Right ventricle myocardium superior (tissue), 1 donor: Measurements from ENCODE around the gene PLXNA4. TPM values are rescaled to one million over a fixed set of nuclear protein-coding genes. Genes with fewer than 3 reads are reported as not detected.

ENCODE experiments used
- ATAC-seq: fragments of 200-7000 bp; cut with Tn5 transposase; one replicate; pipeline ENCODE4 v1.9.1; 2020; ENCODE audit warnings: mild to moderate bottlenecking; ENCODE audit not compliant: poor library complexity
- DNase-seq: peaks from one replicate; pipeline ENCODE4 v3.0.0-alpha.2; 2020
- intact Hi-C: fragments of 100-400 bp; cut with DNase I; formaldehyde crosslinking; loops from one replicate; pipeline ENCODE4 v1.11.2; 2022
- total RNA-seq: library from RNA; stranded (reverse); fragmentation: NEBNext Ultra II Directional; extraction: Animal tissue kit (Norgen Biotek cat#: 25700); gene quantifications from one replicate; pipeline ENCODE4 v1.2.1, GENCODE V29; 2021
- donor health status: DM: no; HTN: yes; CAD: no; lungs with severe emphysema.

PLXNA4 gene
- total RNA-seq, 1 donor from 2014 or later = 17.3 TPM

GRCh38 chr7:132548489-132549078, 27.7 kb downstream of the PLXNA4 start:
- no peak for ATAC-seq
- no peak for DNase-seq
- intact Hi-C loops = no loop called here

- intact Hi-C loops = no loop called here
- DNase-seq (no peak), ATAC-seq (no peak)
These were observed 28.4 kb downstream of the PLXNA4 start for GRCh38 chr7:132547821-132548220.

DNA sequence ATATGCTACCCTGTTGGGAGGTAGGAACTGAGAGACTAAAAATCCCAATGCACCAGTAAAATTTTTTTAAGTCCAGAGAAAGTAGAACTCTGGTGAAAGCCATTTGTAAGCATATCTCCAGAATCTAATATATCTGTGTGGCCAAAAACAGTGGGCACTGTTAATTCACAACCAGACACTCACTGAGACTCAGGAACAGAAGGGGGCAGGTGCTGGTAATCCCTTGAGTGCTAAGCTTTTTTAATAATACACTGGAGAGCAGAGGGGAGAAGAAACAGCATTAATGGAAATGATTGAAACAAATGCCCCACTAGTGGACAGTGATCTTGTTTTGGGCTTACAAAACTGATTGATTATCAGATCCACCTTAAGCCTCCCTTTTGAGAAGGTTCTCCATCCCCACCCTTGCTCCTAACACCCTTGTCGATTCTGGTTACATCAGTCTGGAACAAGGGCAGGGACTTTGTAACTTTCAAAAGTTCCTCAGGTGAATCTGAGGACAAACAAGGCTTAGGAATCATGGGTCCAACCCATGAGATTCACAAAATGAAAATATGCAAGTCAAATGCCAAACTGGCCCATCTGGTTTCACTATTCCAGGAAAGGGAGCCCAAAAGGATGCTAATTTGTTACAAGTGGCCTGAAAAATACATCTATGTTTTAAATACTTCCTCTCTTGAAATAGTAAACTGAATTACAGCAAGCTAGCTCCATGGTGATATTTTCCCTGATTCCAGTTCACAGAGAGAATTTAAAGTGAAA, 29.7 kb downstream of the PLXNA4 start:
- ATAC-seq = no peak
- no peak for DNase-seq
- intact Hi-C loops = no loop called here

- ATAC-seq (no peak), DNase-seq (no peak)
- intact Hi-C loops = no loop called here
These were observed 30.5 kb downstream of the PLXNA4 start for GRCh38 chr7:132545756-132546155.

- intact Hi-C loops = no loop called here
- no peak for ATAC-seq
- DNase-seq = no peak
These were observed 31.3 kb downstream of the PLXNA4 start for GRCh38 chr7:132544999-132545398.

GRCh38 chr7:132544025-132544424, 32.2 kb downstream of the PLXNA4 start:
- no peak for ATAC-seq
- DNase-seq = no peak
- intact Hi-C loops = no loop called here

GRCh38 chr7:132542895-132543294, 33.4 kb downstream of the PLXNA4 start:
- intact Hi-C loops = no loop called here
- ATAC-seq (no peak), DNase-seq (no peak)

- intact Hi-C loops = no loop called here
- ATAC-seq (no peak), DNase-seq (no peak)
These were observed 34.6 kb downstream of the PLXNA4 start for GRCh38 chr7:132541656-132542055.

DNA sequence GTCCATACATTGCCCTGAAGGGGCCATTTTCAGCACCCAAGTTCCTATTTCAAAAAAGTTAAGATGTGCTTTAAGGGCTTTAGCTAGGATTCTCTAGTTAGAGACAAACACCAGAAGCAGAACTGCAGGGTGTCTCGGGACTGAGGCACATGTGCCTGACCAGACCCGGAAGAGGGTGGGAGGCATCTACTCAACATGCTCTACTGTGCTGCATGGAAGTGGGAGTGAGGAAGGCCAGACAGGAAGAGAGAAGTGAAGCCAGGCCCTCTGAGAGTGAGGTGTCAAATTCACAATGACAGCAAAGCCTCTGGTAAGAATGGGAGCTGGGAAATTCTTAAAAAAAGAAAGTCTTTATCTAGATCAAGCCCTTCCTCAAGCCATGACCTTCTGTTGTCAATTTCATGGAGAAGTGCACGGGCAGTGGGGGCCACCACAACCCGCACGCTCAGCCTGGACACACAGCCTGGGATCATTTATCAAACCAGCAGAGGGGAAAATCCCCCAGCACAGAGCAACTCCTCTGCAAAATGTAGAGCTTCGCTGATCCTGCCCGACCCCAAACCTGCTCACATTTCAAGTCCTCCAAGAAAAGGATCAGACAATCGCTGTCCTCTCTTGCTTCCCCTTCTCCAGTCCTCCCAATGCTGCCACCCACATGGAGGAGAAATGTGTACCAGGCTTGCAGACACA, 38.7 kb downstream of the PLXNA4 start:
- DNase-seq (no peak), ATAC-seq (peak; percentile 48)
- intact Hi-C loops = no loop called here

- intact Hi-C loops = no loop called here
- DNase-seq (no peak), ATAC-seq (peak; percentile 48)
These were observed 39.4 kb downstream of the PLXNA4 start for GRCh38 chr7:132536654-132537395.

DNA sequence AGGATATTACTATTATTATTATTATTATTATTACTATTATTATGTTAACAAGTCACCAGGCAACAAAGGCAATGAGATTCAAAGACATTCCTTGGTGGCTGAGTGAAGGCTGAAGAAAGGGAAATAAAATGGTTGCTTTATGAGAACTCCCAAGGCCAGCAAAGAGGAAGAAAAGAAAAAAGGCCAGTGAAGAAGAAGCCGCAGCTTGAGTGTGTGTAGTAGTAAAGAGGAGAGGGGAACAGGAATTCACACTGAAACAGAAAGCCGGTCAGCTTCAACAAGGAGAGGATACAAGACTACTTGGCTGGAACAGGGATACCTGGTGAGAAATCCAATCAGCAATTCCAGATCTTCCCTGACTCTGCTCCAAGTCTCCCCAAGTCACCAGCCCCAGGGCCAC, 42.4 kb downstream of the PLXNA4 start:
- ATAC-seq (no peak), DNase-seq (no peak)
- intact Hi-C loops = no loop called here

DNA sequence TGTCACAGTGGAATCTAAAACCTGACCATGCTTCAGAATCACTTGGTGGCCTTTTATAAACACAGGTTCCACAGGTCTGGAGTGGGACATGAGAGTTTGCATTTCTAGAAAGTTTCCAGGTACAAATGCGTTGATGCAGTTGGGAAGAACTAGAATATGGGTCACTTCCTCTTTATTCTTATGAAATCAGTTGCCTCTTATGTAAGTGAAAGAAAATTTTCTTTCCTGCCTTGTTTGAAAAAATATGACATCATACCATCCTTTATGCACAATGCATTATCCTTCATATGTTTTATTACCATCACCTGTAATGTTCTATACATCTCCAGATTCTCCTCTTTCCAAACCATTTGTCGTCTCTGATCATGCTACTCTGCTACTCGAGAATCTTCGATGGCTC, 44.0 kb downstream of the PLXNA4 start:
- ATAC-seq = no peak
- no peak for DNase-seq
- intact Hi-C loops = no loop called here

- intact Hi-C loops = no loop called here
These were observed 44.7 kb downstream of the PLXNA4 start for GRCh38 chr7:132531562-132531961.

DNA sequence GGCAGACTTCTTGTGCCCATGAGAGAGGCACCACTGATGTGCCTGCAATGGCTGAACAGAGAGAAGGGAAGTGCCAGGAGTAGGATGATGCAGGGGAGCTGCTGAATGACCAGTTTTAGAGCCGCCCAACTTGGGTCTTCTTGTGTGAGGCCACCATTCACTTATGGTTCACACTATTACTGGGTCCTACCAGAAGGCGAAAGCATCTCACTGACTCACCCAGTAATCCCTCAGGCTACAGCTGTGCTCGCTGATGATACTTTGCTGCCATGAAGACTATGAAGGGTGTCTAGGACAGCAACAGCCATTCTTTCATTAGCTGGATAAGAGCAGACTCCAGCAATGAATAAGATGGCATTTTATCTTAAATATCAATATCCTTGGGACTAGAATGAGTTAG, 47.6 kb downstream of the PLXNA4 start:
- DNase-seq = no peak
- intact Hi-C loops = no loop called here
- ATAC-seq = no peak

More at GRCh38 chr7:132531562-132531961, 44.7 kb downstream of the PLXNA4 start:
- ATAC-seq (no peak), DNase-seq (no peak)

DNA sequence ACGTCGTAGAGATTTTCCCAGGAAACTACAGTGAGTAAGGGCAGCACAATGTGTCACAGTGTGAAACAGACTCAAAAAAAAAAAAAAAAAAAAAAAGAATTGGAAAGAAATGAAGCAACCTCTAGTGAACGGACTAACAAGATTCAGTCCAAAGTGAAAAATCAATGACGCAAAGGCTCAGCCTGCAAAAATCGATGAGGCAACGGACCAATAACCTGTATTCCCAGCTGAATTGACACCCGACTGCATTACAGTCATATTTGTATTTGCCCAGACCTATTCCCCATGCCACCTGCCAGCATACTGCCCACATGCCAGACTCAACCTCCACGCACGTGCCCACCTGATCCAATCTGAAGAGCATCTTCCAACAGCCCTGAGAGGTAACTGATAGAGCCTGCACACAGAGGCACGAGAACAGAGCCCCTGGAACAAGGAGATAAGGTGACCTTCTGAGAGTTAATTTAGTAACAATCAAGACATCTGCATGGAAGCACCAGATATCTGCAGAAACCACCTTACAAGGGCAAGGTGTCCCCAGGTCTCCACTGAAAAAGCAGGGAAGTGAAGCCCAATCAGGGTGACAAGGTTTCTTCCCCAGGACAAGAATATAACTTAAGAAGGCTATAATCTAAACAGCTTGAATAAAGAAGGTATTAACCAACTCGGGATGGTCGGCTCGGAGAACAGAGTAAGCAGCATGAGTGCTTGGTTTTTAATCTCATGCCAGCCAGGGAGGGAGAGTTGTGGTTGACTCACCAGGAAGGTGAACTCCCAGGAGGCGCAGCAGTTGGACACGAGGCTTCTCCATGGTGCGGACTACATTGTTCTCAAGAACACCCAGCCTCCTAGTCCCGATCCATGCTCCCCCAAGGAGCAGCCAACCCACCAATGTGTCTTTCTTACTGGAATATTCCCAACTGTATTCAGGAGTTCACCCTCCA, 48.5 kb downstream of the PLXNA4 start:
- DNase-seq (no peak), ATAC-seq (no peak)
- intact Hi-C loops = no loop called here

- DNase-seq (no peak), ATAC-seq (no peak)
- intact Hi-C loops = no loop called here
These were observed 50.0 kb downstream of the PLXNA4 start for GRCh38 chr7:132526111-132526740.

DNA sequence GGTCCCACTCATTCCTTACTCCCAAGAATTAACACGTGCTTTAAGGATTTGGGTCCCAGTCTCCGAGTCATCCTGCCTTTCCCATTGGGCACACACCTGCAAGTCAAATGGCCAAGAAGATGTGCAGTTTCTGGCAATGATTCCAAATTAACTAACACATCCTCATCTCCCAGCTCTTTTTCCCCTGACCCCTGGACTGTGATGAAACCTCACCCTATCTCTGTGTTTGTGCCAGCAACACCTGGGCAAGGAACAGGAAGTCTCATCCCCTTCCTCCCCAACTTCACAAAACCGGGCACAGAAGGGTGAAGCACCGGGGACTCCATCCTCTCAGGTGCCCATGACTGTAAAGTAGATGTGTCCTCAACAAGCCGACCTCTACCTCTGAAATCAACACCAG, 54.8 kb downstream of the PLXNA4 start:
- DNase-seq (no peak), ATAC-seq (no peak)
- intact Hi-C loops = no loop called here
